Glomerular visceral epithelial cell (primary cell): ENCODE data around the gene ZBTB7C.

Experiments
- DNase-seq: peaks from one replicate; pipeline ENCODE4 v3.0.0-alpha.2; 2016; ENCODE audit errors: extremely low spot score

The ZBTB7C gene

GRCh38 chr18:48391868-48392267 lies 17.3 kb downstream of the ZBTB7C start:
- DNase-seq: no peak

- no peak for DNase-seq
These were observed 18.5 kb downstream of the ZBTB7C start for GRCh38 chr18:48390641-48391040.

- no peak for DNase-seq
These were observed 20.7 kb downstream of the ZBTB7C start for GRCh38 chr18:48388478-48388877.

GRCh38 chr18:48387300-48387699 lies 21.9 kb downstream of the ZBTB7C start:
- DNase-seq: no peak

GRCh38 chr18:48385596-48385995 lies 23.6 kb downstream of the ZBTB7C start:
- no peak for DNase-seq

GRCh38 chr18:48376934-48377333 lies 32.2 kb downstream of the ZBTB7C start:
- DNase-seq: no peak

- DNase-seq: no peak
These were observed 32.8 kb downstream of the ZBTB7C start for GRCh38 chr18:48376406-48376805.

- DNase-seq: no peak
These were observed 33.9 kb downstream of the ZBTB7C start for GRCh38 chr18:48375150-48375800.

GRCh38 chr18:48374423-48375149 lies 34.6 kb downstream of the ZBTB7C start:
- no peak for DNase-seq

- DNase-seq: no peak
These were observed 37.2 kb downstream of the ZBTB7C start for GRCh38 chr18:48371854-48372602.

- no peak for DNase-seq
These were observed 41.6 kb downstream of the ZBTB7C start for GRCh38 chr18:48367557-48367956.

- no peak for DNase-seq
These were observed 43.2 kb downstream of the ZBTB7C start for GRCh38 chr18:48365965-48366364.

- no peak for DNase-seq
These were observed 45.0 kb downstream of the ZBTB7C start for GRCh38 chr18:48364146-48364545.

- no peak for DNase-seq
These were observed 46.0 kb downstream of the ZBTB7C start for GRCh38 chr18:48363175-48363574.

GRCh38 chr18:48361801-48362200 lies 47.4 kb downstream of the ZBTB7C start:
- no peak for DNase-seq

- DNase-seq: no peak
These were observed 48.7 kb downstream of the ZBTB7C start for GRCh38 chr18:48360376-48361021.

GRCh38 chr18:48359626-48360025 lies 49.6 kb downstream of the ZBTB7C start:
- DNase-seq: no peak

GRCh38 chr18:48358868-48359267 lies 50.3 kb downstream of the ZBTB7C start:
- no peak for DNase-seq

GRCh38 chr18:48356909-48357631 lies 52.1 kb downstream of the ZBTB7C start:
- no peak for DNase-seq

- DNase-seq: no peak
These were observed 52.9 kb downstream of the ZBTB7C start for GRCh38 chr18:48356151-48356745.
